ENCODE results near the gene HSD17B3.

GRCh38 chr9:96185518-96186156 lies 116.3 kb downstream of the HSD17B3 start:
- TF ChIP-seq CTCF (IDR thresholded peaks at IDR 0.05) (no peak), POLR2A (IDR thresholded peaks at IDR 0.05) (no peak)
